Measurements from ENCODE around the gene VWA3A. TPM values are rescaled to one million over a fixed set of nuclear protein-coding genes. Genes with fewer than 3 reads are reported as not detected.
"Not testable (repeated sequence)": the region's sequence is repeated elsewhere in the genome, so short reads cannot be mapped to it uniquely, and the experiment has no call there.

The VWA3A gene
- total and polyA plus RNA-seq, 2 of the 4 experiments (the other 2 are of a cell fraction): not detected

DNA sequence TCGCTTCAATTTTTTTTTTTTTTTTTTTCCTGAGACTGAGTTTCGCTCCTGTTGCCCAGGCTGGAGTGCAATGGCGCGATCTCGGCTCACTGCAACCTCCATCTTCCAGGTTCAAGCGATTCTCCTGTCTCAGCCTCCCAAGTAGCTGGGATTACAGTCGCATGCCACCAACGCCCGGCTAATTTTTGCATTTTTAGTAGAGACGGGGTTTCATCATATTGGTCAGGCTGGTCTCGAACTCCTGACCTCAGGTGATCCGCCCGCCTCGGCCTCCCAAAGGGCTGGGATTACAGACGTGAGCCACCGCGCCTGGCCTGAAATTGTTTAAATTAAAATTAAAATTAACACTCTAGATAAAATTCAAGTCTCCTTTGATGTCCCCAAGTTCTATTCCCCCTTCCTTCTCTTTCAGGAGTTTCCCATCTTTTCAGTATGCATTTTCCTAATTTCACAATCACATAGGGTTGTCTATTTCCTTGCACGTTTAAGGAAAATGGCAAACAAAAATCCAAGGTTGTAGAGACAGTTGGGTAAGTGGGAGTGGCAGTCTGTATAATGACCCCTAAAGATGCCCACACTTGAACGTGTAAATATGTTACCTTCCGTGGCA is 104.3 kb downstream of the VWA3A start:
- H2BK5ac ChIP-seq (ENCODE audit: low read depth, low read length, poor library complexity, severe bottlenecking); H3K27me3 ChIP-seq (ENCODE audit: control insufficient read depth, insufficient read depth, low read length); H2BK120ac ChIP-seq (ENCODE audit: low read depth, low read length); H3K4me1 ChIP-seq (ENCODE audit: control insufficient read depth, insufficient read depth, low read length); H3K18ac ChIP-seq (ENCODE audit: low read depth, low read length); H2AFZ ChIP-seq (replicated peaks; ENCODE audit: low read length, poor library complexity); DNase-seq; H3K9ac ChIP-seq (ENCODE audit: low read depth, low read length); H2AK5ac ChIP-seq (ENCODE audit: low read depth, low read length); H3K4me3 ChIP-seq (ENCODE audit: insufficient read depth, low read depth, low read length); H3K4me2 ChIP-seq (ENCODE audit: low read depth, low read length); H3K23ac ChIP-seq (ENCODE audit: low read depth, low read length); H3K14ac ChIP-seq (replicated peaks; ENCODE audit: low read depth, low read length); POLR2A ChIA-PET (ENCODE audit: unreplicated experiment); H3K9me3 ChIP-seq (ENCODE audit: control insufficient read depth, insufficient read depth, low read length); H3K4ac ChIP-seq (ENCODE audit: low read depth, low read length); H4K20me1 ChIP-seq (ENCODE audit: insufficient read depth, low read length); H3K27ac ChIP-seq (ENCODE audit: insufficient read depth, low read length); H2AK9ac ChIP-seq (replicated peaks; ENCODE audit: low read depth, low read length, poor library complexity); BruUV-seq (replicated peaks); H3K56ac ChIP-seq (ENCODE audit: extremely low read depth, insufficient read depth, low read length); H3K79me1 ChIP-seq (ENCODE audit: low read depth in 1 of 2, low read length in 2 of 2); H4K5ac ChIP-seq (ENCODE audit: low read depth, low read length); H4K8ac ChIP-seq (ENCODE audit: low read depth in 2 of 2, low read length in 2 of 2); H4K91ac ChIP-seq (ENCODE audit: insufficient read depth, low read depth, low read length); H2BK20ac ChIP-seq (ENCODE audit: low read depth, low read length); H3K36me3 ChIP-seq (ENCODE audit: control insufficient read depth, insufficient read depth, low read length); H2BK15ac ChIP-seq (ENCODE audit: low read depth, low read length); in situ Hi-C loops (cut with MboI; ENCODE audit: low sequenced_read_pairs); ATAC-seq (ENCODE audit: low read depth); dilution Hi-C loops (cut with HindIII; ENCODE audit: low sequenced_read_pairs, unreplicated experiment): not testable (repeated sequence)
- H3K9me1 ChIP-seq (ENCODE audit: insufficient read depth, low read length): peaks cover 14% of the 10 kb centered on the region
- WGBS, 2 experiments (ENCODE audit: extremely low coverage in 2 of 2, insufficient read length in 1 of 2): no CpG with 5 or more reads among the region's 20 CpGs
- TF ChIP-seq CEBPB (IDR thresholded peaks at IDR 0.05; ENCODE audit: low read depth, low read length): 0 out of 2 replicates have a peak, but pooled peaks have one; percentile 0
- intact Hi-C loops (cut with micrococcal nuclease): loop anchor here (1.0 kb wide), 1 partner anchor 101 kb away; the partner anchor contains the start of gene POLR3E
- CTCF ChIA-PET: interaction anchor here (0.5 to 1.3 kb wide), 3 partner anchors 9 to 104 kb away, joined by 3 to 4 read pairs (median 3); no protein-coding TSS in a partner anchor

All from IMR-90 (cell line).